ENCODE data around the gene SLC22A15. TPM values are rescaled to one million over a fixed set of nuclear protein-coding genes. Genes with fewer than 3 reads are reported as not detected.

SLC22A15 gene
- polyA plus RNA-seq, 1 donor (not counting 4 experiments of a cell fraction or from before 2014, with no cell fraction given), result 14.9 TPM

GRCh38 chr1:115980156-115980555, 3.8 kb downstream of the SLC22A15 start:
- Histone ChIP-seq H3K79me2 (ENCODE audit: control insufficient read depth, insufficient read depth, low read length) (peaks cover 71% of the 10 kb centered on the region), H3K9me1 (ENCODE audit: control insufficient read depth, extremely low read depth, insufficient read depth, low read length) (peaks cover 3% of the 10 kb centered on the region), H3K4me1 (ENCODE audit: control insufficient read depth, extremely low read depth, insufficient read depth, low read length) (peaks cover 31% of the 10 kb centered on the region), H3K27me3 (ENCODE audit: control insufficient read depth, extremely low read depth, insufficient read depth, low read length) (no peaks in the 10 kb centered on the region), H3K36me3 (ENCODE audit: control insufficient read depth in 2 of 2, extremely low read depth in 1 of 2, insufficient read depth in 2 of 2, low read length in 2 of 2) (peaks cover 5 to 8% of the 10 kb centered on the region in 2 experiments), H3K4me3 (ENCODE audit: control insufficient read depth in 2 of 3, extremely low read depth in 1 of 3, insufficient read depth in 2 of 3, low read depth in 1 of 3, low read length in 3 of 3) (no peak overlapping the region), H2AFZ (ENCODE audit: control insufficient read depth, low read length) (no peak overlapping the region), H4K20me1 (ENCODE audit: control insufficient read depth, extremely low read depth, insufficient read depth, low read length) (peaks cover 20% of the 10 kb centered on the region), H3K9ac (ENCODE audit: control insufficient read depth, extremely low read depth, insufficient read depth, low read length) (no peak overlapping the region), H3K9me3 (ENCODE audit: control insufficient read depth, low read depth, low read length) (no peaks in the 10 kb centered on the region), H3K4me2 (ENCODE audit: control insufficient read depth, extremely low read depth, insufficient read depth, low read depth, low read length) (no peak overlapping the region), H3K27ac (ENCODE audit: control insufficient read depth, insufficient read depth, low read length) (no peak overlapping the region)
- FAIRE-seq (no peak), DNase-seq (ENCODE audit: low read depth, low spot score) (no peak)
- TF ChIP-seq EZH2 (IDR thresholded peaks at IDR 0.05; ENCODE audit: low read length) (no peak), CTCF (optimal IDR thresholded peaks at IDR 0.05 in 1 of 3, IDR thresholded peaks at IDR 0.05 in 1 of 3, conservative IDR thresholded peaks at IDR 0.05 in 1 of 3; ENCODE audit: extremely low read depth in 1 of 3, insufficient read depth in 2 of 3, low read length in 3 of 3) (no peak)
- dilution Hi-C loops (cut with MboI; ENCODE audit: extremely low pct_ligation_motif_present, low sequenced_read_pairs), result loop anchor here (25.0 kb wide), 1 partner anchor 168 kb away; no protein-coding TSS in a partner anchor

DNA sequence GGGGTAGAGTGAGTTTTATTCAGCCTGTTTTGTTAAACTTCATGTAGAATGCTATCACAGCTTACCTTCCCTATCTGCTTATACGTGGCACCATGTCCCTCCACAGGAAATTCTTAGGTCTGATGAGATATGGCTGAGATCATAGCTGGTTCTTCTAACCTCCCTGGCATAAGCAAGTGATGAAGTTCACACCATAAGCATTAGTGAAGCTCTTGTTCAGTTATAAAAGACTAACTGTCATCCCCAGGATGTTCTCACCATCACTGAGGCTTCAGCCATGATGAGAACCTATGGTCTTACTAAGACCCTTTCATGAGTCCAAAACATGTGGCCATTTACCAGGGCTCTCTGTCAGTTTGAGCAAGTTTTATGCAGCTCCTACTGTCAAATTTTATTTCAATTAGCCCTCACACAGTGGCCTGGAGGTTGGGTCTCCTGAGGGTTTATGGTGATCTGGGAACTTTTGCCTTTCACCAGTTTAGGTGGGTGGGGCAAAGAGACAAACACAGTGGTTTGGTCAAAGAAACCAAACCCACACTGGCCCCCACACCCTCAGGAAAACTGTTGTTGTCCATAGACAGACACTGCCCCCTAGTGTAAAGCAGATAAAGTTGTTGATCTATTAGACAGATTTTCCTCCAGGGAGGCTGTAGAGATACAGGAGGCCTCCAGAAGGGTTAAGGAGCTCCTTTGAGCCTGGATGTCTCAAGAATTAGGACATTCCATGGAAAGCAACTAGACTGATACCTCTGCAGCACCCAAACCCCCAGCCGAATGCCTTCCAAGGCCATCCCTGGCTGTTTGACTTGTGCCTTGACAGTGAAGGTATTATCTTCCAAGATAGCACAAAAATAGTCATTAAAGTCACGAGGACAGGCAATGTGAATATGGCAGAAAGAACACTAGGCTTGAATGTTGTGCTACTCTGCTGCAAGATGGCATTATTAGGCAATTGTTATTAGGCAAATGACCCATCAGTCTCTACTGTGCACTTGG, 5.0 kb downstream of the SLC22A15 start:
- Histone ChIP-seq H3K4me2 (ENCODE audit: control insufficient read depth, extremely low read depth, insufficient read depth, low read depth, low read length) (peak overlapping the region; percentile 47), H3K79me2 (ENCODE audit: control insufficient read depth, insufficient read depth, low read length) (peaks cover 79% of the 10 kb centered on the region), H3K27ac (ENCODE audit: control insufficient read depth, insufficient read depth, low read length) (no peak overlapping the region), H3K9me3 (ENCODE audit: control insufficient read depth, low read depth, low read length) (no peaks in the 10 kb centered on the region), H3K27me3 (ENCODE audit: control insufficient read depth, extremely low read depth, insufficient read depth, low read length) (no peaks in the 10 kb centered on the region), H3K4me3 (ENCODE audit: control insufficient read depth in 2 of 3, extremely low read depth in 1 of 3, insufficient read depth in 2 of 3, low read depth in 1 of 3, low read length in 3 of 3) (peak overlapping the region in 1 of 3 experiments; percentile 8), H3K9ac (ENCODE audit: control insufficient read depth, extremely low read depth, insufficient read depth, low read length) (no peak overlapping the region), H3K4me1 (ENCODE audit: control insufficient read depth, extremely low read depth, insufficient read depth, low read length) (peaks cover 27% of the 10 kb centered on the region), H2AFZ (ENCODE audit: control insufficient read depth, low read length) (no peak overlapping the region), H3K36me3 (ENCODE audit: control insufficient read depth in 2 of 2, extremely low read depth in 1 of 2, insufficient read depth in 2 of 2, low read length in 2 of 2) (peaks cover 5 to 10% of the 10 kb centered on the region in 2 experiments), H4K20me1 (ENCODE audit: control insufficient read depth, extremely low read depth, insufficient read depth, low read length) (peaks cover 25% of the 10 kb centered on the region), H3K9me1 (ENCODE audit: control insufficient read depth, extremely low read depth, insufficient read depth, low read length) (peaks cover 3% of the 10 kb centered on the region)
- TF ChIP-seq CTCF (optimal IDR thresholded peaks at IDR 0.05 in 1 of 3, IDR thresholded peaks at IDR 0.05 in 1 of 3, conservative IDR thresholded peaks at IDR 0.05 in 1 of 3; ENCODE audit: extremely low read depth in 1 of 3, insufficient read depth in 2 of 3, low read length in 3 of 3), result peak; percentile 70 to 77 (median 74)
- TF ChIP-seq EZH2 (IDR thresholded peaks at IDR 0.05; ENCODE audit: low read length), result no peak
- no peak for DNase-seq (ENCODE audit: low read depth, low spot score)
- dilution Hi-C loops (cut with MboI; ENCODE audit: extremely low pct_ligation_motif_present, low sequenced_read_pairs), result loop anchor here (25.0 kb wide), 1 partner anchor 169 kb away; no protein-coding TSS in a partner anchor
- FAIRE-seq, result peak; percentile 81

Measured in keratinocyte (primary cell).